ENCODE results near the gene ACER2. TPM values are rescaled to one million over a fixed set of nuclear protein-coding genes. Genes with fewer than 3 reads are reported as not detected.

The ACER2 gene
- total RNA-seq, 2 donors from 2014 or later = 3.5 to 5.5 TPM

DNA sequence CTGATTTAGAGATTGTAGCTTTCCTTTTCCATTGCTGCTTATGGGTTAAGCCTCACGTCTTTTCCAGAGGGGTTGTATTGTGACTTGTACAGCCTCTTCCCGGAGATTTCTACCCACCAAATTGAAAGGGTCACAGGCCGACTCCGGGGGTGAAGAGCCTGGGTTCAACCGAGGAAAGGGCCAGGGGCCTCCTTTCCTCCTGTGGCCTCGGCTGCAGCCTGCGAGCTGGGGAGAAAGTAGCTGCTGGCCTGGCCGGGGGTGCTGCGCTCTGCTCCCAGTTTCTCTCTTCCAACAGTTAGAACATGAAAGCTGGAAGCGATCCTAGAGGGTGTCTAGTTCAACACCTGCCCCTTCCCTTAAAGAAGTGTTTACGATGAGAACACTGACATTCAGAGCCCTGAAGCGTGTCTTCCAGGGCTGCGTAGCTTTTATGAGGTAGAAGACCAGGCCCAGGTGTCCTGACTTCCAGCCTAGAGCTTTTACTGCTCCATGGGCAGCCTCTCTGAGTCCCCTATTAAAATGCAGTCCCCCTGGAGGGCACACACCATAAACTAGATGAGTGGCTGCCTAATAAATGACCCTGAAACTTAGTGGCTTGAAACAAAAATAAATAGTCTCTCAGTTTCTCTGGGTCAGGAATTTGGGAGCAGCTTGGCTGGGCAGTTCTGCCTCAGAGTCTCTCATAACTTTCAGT, 56.9 kb downstream of the ACER2 start:
- H3K4me3 ChIP-seq = no peak overlapping the region
- TF ChIP-seq, protein P1, sequence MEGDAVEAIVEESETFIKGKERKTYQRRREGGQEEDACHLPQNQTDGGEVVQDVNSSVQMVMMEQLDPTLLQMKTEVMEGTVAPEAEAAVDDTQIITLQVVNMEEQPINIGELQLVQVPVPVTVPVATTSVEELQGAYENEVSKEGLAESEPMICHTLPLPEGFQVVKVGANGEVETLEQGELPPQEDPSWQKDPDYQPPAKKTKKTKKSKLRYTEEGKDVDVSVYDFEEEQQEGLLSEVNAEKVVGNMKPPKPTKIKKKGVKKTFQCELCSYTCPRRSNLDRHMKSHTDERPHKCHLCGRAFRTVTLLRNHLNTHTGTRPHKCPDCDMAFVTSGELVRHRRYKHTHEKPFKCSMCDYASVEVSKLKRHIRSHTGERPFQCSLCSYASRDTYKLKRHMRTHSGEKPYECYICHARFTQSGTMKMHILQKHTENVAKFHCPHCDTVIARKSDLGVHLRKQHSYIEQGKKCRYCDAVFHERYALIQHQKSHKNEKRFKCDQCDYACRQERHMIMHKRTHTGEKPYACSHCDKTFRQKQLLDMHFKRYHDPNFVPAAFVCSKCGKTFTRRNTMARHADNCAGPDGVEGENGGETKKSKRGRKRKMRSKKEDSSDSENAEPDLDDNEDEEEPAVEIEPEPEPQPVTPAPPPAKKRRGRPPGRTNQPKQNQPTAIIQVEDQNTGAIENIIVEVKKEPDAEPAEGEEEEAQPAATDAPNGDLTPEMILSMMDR (IDR thresholded peaks at IDR 0.05) = no peak
- H3K4me1 ChIP-seq = peaks cover 0 to 8% of the 10 kb centered on the region in 2 donors
- H3K36me3 ChIP-seq = no peaks in the 10 kb centered on the region
- DNase-seq (ENCODE audit: low spot score) = no peak
- no peak overlapping the region for H3K27ac ChIP-seq
- no peaks in the 10 kb centered on the region for H3K27me3 ChIP-seq
- H3K9me3 ChIP-seq = no peaks in the 10 kb centered on the region

DNA sequence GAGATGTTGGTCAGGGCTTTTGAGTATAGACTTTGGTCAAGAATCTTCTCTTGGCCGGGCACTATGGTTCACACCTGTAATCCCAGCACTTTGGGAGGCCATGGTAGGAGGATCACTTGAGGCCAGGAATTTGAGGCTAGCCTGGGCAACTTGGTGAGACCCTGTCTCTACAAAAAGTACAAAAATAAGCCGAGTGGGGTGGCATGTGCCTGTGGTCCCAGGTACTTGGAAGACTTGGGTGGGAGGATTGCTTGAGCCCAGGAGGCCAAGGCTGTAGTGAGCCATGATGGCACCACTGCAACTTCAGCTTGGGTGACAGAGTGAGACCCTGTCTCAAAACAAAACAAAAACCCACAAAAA, 57.5 kb downstream of the ACER2 start:
- Histone ChIP-seq H3K4me1 (peaks cover 0 to 13% of the 10 kb centered on the region in 2 donors), H3K9me3 (no peaks in the 10 kb centered on the region), H3K36me3 (no peaks in the 10 kb centered on the region), H3K27ac (no peak overlapping the region), H3K4me3 (no peak overlapping the region), H3K27me3 (no peaks in the 10 kb centered on the region)
- DNase-seq (ENCODE audit: low spot score) = no peak
- TF ChIP-seq, protein P1 (IDR thresholded peaks at IDR 0.05) = no peak

DNA sequence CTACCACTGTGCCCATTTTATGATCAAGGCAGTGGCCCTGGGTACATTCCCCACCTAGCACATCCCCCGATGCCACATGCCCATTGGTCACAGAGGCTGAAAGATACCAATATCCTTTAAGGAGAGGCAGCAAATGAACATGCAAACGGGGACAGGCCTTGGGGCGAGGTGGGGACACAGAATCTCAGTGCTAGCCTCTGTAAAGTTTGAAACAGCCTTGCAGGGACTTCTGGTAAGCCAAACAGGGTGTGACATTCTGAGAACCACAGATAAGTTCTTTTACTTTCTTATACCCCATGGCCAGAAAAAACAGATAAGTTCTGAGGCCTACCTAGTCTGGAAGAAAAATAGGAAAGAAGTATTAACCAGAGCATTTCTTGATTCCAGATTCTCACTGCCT, 60.5 kb downstream of the ACER2 start:
- DNase-seq (ENCODE audit: low spot score) = no peak
- Histone ChIP-seq H3K27me3 (no peaks in the 10 kb centered on the region), H3K4me3 (no peak overlapping the region), H3K27ac (no peak overlapping the region), H3K4me1 (peaks cover 0 to 23% of the 10 kb centered on the region in 2 donors), H3K36me3 (no peaks in the 10 kb centered on the region), H3K9me3 (no peaks in the 10 kb centered on the region)
- TF ChIP-seq, protein P1 (IDR thresholded peaks at IDR 0.05) = no peak

DNA sequence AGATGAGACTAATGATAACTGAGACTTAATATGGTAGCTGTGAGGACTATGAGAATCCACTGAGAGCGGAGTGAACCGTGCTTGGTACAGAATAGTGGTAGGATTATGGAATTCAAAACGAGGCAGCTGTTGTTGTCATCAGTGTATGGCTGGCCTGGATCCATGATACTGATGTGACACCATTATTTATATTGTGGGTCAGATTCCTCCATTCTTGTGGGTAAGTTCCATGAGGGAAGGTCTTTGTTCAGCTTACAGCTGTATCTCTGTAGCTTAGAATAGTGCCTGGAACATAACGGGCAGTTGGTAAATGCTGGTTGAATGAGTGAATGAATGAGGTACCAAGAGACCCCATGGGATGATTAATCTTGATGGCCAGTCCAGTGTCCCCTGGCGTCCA, 61.8 kb downstream of the ACER2 start:
- no peak for DNase-seq (ENCODE audit: low spot score)
- Histone ChIP-seq H3K9me3 (no peaks in the 10 kb centered on the region), H3K27ac (no peak overlapping the region), H3K36me3 (no peaks in the 10 kb centered on the region), H3K27me3 (no peaks in the 10 kb centered on the region), H3K4me1 (peaks cover 0 to 16% of the 10 kb centered on the region in 2 donors), H3K4me3 (no peak overlapping the region)
- TF ChIP-seq, protein P1 (IDR thresholded peaks at IDR 0.05) = no peak

DNA sequence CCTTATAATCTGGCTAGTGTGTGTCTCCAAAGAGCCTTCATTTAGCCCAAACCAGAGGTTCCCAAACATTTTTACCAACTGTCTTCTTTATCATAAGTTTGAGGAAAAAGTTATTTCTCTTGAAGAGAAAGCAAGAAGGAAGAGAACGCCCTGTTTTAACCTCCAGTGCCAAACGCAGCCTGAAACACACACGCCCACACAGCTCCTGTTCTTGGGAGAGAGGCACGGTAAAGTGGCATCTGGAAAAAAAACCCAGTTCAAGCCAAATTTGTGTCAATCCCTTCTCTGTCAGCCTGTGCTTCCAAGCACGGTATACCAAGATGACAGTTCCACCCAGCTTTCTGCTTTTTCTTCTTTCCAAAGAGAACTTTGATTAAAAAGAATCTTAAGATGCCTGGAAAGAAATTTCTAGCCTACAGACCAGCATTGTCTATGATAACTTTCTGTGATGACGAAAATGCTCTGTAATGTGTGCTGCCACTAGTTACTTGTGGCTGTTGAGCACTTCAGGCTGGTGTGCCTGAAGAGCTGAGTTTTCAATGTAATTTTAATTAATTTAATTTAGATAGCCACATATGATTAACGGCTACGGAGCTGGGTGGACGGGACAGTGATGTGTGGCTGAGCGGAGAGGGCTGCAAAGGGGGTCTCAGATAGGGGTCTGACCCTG, 62.3 kb downstream of the ACER2 start:
- Histone ChIP-seq H3K9me3 (no peaks in the 10 kb centered on the region), H3K4me3 (no peak overlapping the region), H3K36me3 (no peaks in the 10 kb centered on the region), H3K27me3 (no peaks in the 10 kb centered on the region), H3K4me1 (peaks cover 0 to 16% of the 10 kb centered on the region in 2 donors), H3K27ac (no peak overlapping the region)
- DNase-seq (ENCODE audit: low spot score) = no peak
- TF ChIP-seq, protein P1 (IDR thresholded peaks at IDR 0.05) = no peak
